GM18907 (cell line): Measurements from ENCODE around the gene PLXNB1.

Experiments
- ATAC-seq: cut with Tn5 transposase; IDR thresholded peaks from one replicate; pipeline ENCODE4 v1.9.1; 2021; ENCODE audit warnings: mild to moderate bottlenecking, moderate library complexity; ENCODE audit not compliant: unreplicated experiment

Gene PLXNB1

DNA sequence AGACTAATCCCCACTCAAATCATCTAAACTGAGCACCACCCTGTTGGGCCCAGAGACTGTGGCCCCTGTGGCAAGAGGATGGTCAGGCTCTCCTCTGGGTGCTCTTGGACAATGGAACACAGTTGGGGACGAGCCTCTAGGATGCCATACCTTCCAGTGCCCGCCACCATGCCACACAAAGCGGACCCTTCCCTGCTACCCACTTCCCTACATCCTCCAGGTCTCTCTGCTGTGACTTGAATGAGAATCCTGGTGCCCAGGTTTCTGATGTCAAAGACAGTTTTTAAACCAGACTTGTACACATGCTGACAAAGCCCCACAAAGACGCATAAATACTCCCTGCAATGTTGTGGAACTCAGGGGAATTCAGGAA lies 5.3 kb upstream of the PLXNB1 start:
- ATAC-seq = no peak

DNA sequence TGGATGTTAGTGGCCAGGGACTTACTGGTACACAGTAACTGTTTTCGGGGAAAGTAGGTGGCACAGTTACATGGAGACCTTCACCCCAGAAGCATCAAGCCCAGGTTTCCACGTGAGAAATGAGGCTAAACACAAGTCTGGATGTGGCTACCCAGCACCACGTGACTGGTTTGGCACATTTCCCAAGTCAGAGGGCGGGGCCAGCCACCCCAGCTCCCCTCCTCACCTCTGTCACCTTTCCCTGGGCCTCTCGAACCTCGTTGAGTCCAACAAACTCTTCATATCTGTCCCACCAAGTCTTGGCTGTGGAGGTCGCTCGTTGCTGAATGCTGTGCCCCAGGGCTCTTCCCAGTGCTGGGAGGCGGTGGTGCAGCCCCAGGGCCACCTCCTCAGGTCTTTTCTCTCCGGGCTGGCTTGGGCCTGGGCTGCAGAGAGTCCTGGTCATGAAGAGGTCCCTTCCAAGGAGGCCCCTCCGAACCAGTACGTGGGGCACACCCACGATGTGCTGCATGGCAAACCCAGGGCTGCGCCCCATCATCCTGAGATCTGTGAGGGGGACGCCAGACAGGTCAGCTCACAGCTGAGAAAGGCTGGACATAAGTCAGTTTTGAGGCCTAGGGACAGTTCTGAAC lies 4.8 kb upstream of the PLXNB1 start:
- no peak for ATAC-seq

- no peak for ATAC-seq
Observed at GRCh38 chr3:48433472-48434118, 3.7 kb upstream of the PLXNB1 start.

- ATAC-seq = no peak
Observed at GRCh38 chr3:48432411-48433371, 2.8 kb upstream of the PLXNB1 start.

GRCh38 chr3:48431224-48432029 lies 1.5 kb upstream of the PLXNB1 start:
- ATAC-seq = no peak

- no peak for ATAC-seq
Observed at GRCh38 chr3:48430708-48431101, 819 bp upstream of the PLXNB1 start.

DNA sequence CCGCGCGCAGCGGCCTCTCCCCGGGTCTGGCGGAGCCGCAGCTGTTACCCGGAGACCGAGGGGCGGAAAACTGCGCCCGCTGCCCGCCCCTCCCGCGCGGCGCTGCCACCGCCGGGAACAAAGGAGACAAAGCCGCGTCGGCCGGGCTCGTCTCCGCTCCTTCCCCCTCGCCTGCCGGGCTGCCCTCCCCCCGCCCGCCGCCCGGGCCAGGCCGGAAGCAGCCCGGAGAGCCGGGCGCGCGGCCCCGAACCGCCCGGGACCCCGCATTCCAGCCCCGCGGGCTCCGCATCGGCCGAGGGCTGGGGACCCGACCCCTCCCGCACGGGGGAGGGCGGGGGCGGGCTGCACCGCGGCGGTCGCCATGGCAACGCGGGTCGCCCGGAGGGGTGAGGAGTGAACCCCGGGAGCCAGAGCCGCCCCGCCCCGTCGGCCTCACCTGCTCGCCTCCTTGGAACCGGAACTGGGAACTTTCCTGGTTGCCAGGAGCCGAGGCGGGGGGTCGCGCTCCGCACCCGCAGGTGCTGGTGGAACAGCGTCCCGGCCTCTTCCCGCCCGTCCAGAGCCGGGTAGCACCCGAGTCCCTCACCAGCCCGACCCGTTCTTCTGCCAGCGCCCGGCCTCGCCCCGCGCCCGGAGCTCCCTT lies 448 bp downstream of the PLXNB1 start:
- peak; percentile 39 for ATAC-seq

DNA sequence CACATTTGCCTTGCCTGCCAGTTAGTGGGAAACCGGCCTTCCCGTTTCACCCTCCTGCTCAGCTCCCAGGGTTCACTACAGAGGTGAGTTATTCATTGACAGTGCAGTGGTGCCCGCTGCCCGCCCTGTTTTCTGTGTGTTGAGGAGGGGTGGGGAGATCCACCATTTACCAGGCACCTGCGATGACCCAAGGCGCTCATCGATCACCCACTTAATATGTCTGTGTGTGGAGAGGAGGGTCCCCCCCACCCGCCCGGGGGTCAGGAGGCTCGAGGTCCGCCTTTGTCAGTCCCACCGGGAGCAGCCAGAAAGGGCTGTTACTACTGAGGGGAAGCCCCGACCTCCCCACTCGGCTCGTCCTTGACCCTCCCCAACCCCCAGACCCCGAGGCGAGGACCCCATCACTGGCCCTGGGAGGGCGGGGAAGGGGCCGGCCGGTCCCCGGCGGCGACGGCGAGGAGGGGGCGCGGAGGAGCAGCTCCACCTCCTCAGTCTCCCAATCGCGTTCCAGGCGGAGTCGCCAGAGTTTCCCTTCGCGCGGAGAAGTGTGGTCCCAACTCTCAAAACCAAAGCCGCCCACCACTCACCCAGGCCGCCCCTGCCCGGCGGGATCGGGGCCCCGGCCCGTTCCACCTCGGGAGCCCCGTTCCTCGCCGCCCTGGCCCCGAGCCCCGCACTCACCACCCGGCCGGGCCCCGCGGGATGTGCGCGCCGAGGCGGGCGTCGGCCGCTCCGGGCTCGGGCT lies 1.1 kb downstream of the PLXNB1 start:
- ATAC-seq = peak; percentile 39

- ATAC-seq = no peak
Observed at GRCh38 chr3:48428088-48428571, 1.8 kb downstream of the PLXNB1 start.

GRCh38 chr3:48427630-48427962 lies 2.3 kb downstream of the PLXNB1 start:
- no peak for ATAC-seq

DNA sequence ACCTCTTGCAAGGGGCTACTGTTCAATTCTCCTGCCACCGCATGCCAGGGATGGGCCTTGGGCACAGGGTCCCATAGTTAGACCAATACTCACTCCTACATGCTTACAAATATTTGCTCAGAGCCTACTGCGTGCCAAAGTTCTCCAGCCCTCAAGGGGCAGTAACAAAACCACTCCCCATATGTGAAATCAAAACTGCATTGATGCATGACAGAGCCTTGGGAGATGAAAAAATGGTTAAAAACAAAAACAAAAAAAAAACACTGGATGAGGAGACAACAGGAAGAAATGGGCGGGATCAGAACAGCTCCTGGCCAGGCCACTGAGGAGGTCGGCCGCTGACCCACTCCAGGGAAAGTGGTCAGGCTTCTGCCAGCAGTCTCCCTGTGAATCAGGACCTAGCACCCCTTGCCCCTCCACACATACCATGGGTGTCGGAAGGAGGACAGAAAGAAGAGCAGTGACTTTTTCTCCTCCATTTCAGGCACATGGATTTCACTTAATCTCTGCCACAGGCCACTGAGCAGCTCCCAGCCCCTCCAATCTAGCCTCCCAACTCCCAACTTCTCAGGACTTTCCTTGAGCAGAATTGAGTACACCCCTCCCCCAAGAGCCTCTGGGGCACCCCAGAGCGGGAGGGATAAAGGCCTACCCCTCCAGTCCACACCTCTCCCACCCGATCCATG lies 2.8 kb downstream of the PLXNB1 start:
- no peak for ATAC-seq

DNA sequence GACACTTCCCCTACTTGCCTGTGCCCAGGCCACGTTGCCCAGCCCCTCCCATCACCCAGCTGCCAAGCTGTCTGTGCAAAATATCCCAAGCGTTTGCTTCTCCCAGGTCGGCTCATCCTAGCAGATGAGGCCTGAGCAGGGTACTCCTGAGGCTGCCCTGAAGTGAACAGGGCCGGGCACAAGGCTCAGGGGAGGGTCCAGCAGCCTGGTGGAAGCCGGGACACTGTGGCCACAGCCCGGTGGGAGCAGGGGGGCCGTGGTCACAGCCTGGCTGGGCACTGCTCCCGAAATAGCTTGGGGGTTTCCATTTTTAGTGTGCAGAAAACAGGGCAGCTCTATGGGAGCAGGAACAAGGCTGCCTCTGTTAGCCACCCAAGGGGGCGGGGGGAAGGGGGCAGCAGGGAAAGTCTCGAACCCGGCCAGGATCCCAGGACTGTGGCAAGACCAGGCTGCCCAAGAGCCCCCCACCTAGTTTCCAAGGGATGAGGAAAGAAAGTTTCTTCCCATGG lies 3.4 kb downstream of the PLXNB1 start:
- ATAC-seq = no peak

- no peak for ATAC-seq
Observed at GRCh38 chr3:48425281-48425812, 4.5 kb downstream of the PLXNB1 start.

DNA sequence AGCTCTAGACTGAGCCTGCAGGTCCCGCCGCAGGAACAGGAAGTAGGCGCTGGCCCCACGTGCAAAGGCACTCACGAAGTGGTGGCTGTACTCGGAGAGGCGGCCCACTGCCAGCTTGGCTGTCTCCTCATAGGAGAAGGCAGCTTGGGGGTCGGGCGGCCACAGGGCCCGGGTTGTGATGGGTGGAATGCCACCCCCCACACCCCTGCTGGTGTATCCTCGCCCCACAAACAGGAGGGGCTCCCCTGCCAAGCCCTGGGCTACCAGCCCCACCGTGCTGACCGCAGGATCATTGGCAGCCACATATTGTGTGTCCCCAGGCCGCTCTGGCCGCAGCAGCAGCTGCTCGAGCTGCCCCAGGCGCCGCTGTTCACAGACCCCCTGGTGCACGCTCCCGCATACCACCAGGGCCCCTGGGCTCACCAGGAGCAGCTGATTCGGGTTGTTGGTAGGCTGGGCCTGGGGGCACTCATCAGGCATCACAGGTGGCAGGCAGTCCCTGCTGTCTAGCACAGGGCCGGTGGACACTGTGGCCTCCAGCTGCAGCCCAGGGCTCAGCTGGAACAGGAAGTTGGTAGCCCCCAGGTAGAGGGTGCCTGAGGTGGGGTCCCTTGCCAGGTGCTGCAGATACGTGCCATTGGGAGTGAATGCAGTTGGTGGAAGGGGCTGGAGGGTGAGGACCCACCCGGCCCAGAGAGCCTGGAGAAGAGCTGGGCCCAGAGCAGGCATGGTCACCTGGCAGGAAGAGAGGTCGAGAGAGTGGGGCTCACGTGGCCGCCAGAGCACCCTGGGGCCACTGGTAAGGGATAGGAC lies 5.8 kb downstream of the PLXNB1 start:
- no peak for ATAC-seq

DNA sequence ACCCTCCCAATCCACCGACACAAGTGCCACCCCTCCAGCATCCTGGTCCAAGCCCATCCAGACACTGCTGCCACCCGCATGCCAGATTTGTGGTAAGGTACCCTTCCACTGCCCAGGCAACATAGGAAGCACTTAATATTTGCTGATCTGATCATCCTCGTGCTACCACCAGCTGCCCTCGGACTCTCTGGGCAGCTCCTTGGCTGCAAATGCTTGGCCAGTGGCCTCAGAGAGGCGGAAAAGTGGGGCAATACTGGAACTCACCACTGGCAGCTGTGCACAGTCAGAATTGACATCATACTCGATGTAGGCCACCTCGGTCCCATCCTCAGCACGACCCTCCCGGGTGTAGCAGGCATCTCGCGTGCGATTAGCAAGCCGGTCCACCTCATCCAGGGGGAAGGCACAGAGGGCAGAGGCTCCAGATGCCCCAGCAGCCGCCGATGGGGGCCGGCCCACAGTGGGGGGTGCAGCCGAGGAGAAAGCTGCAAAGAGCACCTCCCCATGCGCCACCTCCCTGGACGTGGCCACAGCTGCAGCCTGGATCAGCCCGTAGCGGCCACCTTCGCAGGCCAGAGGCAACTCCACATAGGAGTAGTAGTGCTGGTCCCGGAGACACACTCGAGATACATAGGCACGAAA lies 6.5 kb downstream of the PLXNB1 start:
- ATAC-seq = no peak

DNA sequence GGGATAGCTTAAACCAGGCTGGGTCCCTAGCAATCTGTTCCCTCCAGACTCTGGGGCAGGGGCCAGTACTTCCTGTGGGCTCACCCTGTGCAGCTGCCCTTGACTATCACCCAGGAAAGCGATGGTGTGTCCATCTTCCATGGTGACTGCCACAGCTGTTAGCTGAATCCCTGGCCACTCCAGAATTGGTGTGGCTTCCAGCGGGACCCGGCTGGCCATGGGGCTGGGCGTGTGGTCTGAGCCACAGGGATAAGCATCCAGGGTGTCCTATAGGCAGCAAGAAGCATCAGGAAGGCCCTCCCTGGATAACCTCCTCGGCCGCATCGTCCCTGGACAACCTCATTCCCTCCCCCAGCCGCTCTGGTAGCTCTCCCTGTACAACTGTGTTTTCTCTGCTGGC lies 7.2 kb downstream of the PLXNB1 start:
- ATAC-seq = no peak

GRCh38 chr3:48422272-48422671 lies 7.6 kb downstream of the PLXNB1 start:
- no peak for ATAC-seq
